ENCODE measurements around the gene NFIA.

GRCh38 chr1:61261595-61261994 lies 179.2 kb downstream of the NFIA start:
- TF ChIP-seq, protein P1, sequence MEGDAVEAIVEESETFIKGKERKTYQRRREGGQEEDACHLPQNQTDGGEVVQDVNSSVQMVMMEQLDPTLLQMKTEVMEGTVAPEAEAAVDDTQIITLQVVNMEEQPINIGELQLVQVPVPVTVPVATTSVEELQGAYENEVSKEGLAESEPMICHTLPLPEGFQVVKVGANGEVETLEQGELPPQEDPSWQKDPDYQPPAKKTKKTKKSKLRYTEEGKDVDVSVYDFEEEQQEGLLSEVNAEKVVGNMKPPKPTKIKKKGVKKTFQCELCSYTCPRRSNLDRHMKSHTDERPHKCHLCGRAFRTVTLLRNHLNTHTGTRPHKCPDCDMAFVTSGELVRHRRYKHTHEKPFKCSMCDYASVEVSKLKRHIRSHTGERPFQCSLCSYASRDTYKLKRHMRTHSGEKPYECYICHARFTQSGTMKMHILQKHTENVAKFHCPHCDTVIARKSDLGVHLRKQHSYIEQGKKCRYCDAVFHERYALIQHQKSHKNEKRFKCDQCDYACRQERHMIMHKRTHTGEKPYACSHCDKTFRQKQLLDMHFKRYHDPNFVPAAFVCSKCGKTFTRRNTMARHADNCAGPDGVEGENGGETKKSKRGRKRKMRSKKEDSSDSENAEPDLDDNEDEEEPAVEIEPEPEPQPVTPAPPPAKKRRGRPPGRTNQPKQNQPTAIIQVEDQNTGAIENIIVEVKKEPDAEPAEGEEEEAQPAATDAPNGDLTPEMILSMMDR (IDR thresholded peaks at IDR 0.05): no peak
- TF ChIP-seq POLR2A (IDR thresholded peaks at IDR 0.05): no peak
